ENCODE results near the gene SMYD4.
"Not testable (repeated sequence)": the region's sequence is repeated elsewhere in the genome, so short reads cannot be mapped to it uniquely, and the experiment has no call there.

The SMYD4 gene

GRCh38 chr17:1829216-1829591, 498 bp downstream of the SMYD4 start:
- peak; percentile 13 to 25 for DNase-seq

GRCh38 chr17:1820528-1821252, 9.0 kb downstream of the SMYD4 start:
- no peak for DNase-seq

- no peak for DNase-seq
Measured at GRCh38 chr17:1813088-1813487, 16.6 kb downstream of the SMYD4 start.

GRCh38 chr17:1810450-1811103, 19.1 kb downstream of the SMYD4 start:
- no peak for DNase-seq

- DNase-seq, result not testable (repeated sequence)
Measured at GRCh38 chr17:1809815-1810214, 19.9 kb downstream of the SMYD4 start.

GRCh38 chr17:1808644-1809043, 21.1 kb downstream of the SMYD4 start:
- DNase-seq, result no peak

GRCh38 chr17:1807890-1808289, 21.8 kb downstream of the SMYD4 start:
- DNase-seq, result no peak

- DNase-seq, result no peak
Measured at GRCh38 chr17:1803280-1803679, 26.4 kb downstream of the SMYD4 start.

- no peak for DNase-seq
Measured at GRCh38 chr17:1802429-1802828, 27.3 kb downstream of the SMYD4 start.

- no peak for DNase-seq
Measured at GRCh38 chr17:1800712-1801111, 29.0 kb downstream of the SMYD4 start.

- no peak for DNase-seq
Measured at GRCh38 chr17:1800240-1800639, 29.5 kb downstream of the SMYD4 start.

- not testable (repeated sequence) for DNase-seq
Measured at GRCh38 chr17:1797846-1798245, 31.9 kb downstream of the SMYD4 start.

GRCh38 chr17:1797323-1797722, 32.4 kb downstream of the SMYD4 start:
- no peak for DNase-seq

- no peak for DNase-seq
Measured at GRCh38 chr17:1796800-1797199, 32.9 kb downstream of the SMYD4 start.

GRCh38 chr17:1793447-1793806, 36.3 kb downstream of the SMYD4 start:
- no peak for DNase-seq

- DNase-seq, result no peak
Measured at GRCh38 chr17:1792495-1793446, 36.9 kb downstream of the SMYD4 start.

GRCh38 chr17:1789936-1790335, 39.8 kb downstream of the SMYD4 start:
- peak in 1 of 2 experiments; percentile 10 for DNase-seq

- DNase-seq, result no peak
Measured at GRCh38 chr17:1787301-1787902, 42.3 kb downstream of the SMYD4 start.

GRCh38 chr17:1786708-1787107, 43.0 kb downstream of the SMYD4 start:
- no peak for DNase-seq

- no peak for DNase-seq
Measured at GRCh38 chr17:1785930-1786329, 43.8 kb downstream of the SMYD4 start.

GRCh38 chr17:1783834-1784611, 45.7 kb downstream of the SMYD4 start:
- DNase-seq, result peak; percentile 73 to 74

- DNase-seq, result no peak
Measured at GRCh38 chr17:1783271-1783670, 46.4 kb downstream of the SMYD4 start.

Data from SHP77 (cell line).